Skin of body (tissue), 2 donors: ENCODE results near the gene XPR1. TPM values are rescaled to one million over a fixed set of nuclear protein-coding genes. Genes with fewer than 3 reads are reported as not detected.
"Not testable (repeated sequence)": the region's sequence is repeated elsewhere in the genome, so short reads cannot be mapped to it uniquely, and the experiment has no call there.

Source experiments
- DNase-seq: peaks from one replicate; lab custom pipeline; 2025; lab: John Stamatoyannopoulos, UW
- total RNA-seq: library from RNA; depleted of rRNA; stranded (reverse); fragments of >200 nt; gene quantifications from one replicate; pipeline ENCODE4 v1.2.3, GENCODE V29; 2014

The XPR1 gene
- total RNA-seq, 1 donor from 2014 or later, result 16.0 TPM

DNA sequence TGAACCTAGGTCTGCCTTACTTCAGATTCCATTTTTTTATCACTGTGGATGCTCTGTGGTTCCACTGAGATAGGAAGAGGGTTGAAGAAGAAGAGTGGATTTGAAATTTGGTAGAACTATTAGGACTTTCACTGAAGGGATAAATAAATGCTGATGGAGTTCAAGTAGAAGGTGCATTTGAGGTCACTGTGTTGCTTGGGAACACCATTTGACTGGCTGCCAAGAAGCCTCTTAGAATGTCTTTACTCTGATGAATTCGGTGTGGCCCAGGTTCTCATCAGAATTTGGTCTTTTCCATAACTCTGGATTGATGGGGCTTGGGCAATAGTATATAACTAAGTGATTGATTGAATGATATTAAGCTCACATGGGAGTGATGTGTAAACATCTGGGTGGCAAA is 11.9 kb downstream of the XPR1 start:
- no peak for DNase-seq

- DNase-seq, result no peak
These were observed 12.8 kb downstream of the XPR1 start for GRCh38 chr1:180644526-180645192.

- not testable (repeated sequence) for DNase-seq
These were observed 13.4 kb downstream of the XPR1 start for GRCh38 chr1:180645261-180645660.

- no peak for DNase-seq
These were observed 14.3 kb downstream of the XPR1 start for GRCh38 chr1:180646093-180646492.

DNA sequence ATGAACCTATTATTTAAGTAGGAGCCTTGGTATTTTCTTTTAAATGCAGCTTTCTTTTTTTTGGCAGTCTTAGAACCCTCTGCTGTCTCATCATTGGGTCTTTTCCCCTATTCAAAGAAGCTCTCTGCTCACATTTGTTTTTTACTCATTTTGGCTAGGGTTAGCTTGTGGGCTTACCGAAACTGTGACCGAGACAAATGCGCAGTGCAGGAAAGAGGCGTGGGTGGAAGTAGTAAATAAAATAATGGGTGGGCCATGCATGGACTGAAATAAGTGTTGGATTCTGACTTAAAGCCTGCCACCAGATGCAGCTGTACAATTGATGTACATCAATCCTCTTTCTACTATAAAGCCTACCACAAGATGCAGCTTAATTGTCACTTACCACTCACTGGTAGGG is 14.7 kb downstream of the XPR1 start:
- no peak for DNase-seq

GRCh38 chr1:180652792-180653191 is 21.0 kb downstream of the XPR1 start:
- no peak for DNase-seq

GRCh38 chr1:180662709-180663108 is 30.9 kb downstream of the XPR1 start:
- DNase-seq, result no peak

GRCh38 chr1:180670681-180671080 is 38.9 kb downstream of the XPR1 start:
- no peak for DNase-seq

DNA sequence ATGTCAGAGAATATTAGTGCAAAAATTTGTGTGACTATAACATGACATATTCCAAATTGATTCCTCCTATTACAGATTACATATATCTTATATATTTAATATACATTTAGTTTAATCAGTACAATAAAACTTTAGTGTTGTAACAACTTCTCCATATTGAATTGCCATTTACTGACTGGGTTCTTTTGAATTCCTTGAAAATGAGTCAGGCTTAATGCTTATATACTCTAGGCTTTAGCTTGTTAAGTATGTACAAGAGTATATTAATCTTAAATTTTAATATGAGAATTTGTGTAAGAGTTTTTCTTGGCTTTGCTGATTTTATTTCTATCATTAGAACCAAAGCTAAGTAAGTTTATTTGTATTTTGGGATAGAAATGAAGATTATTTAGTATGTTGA is 40.3 kb downstream of the XPR1 start:
- no peak for DNase-seq

GRCh38 chr1:180672505-180672904 is 40.7 kb downstream of the XPR1 start:
- no peak for DNase-seq

DNA sequence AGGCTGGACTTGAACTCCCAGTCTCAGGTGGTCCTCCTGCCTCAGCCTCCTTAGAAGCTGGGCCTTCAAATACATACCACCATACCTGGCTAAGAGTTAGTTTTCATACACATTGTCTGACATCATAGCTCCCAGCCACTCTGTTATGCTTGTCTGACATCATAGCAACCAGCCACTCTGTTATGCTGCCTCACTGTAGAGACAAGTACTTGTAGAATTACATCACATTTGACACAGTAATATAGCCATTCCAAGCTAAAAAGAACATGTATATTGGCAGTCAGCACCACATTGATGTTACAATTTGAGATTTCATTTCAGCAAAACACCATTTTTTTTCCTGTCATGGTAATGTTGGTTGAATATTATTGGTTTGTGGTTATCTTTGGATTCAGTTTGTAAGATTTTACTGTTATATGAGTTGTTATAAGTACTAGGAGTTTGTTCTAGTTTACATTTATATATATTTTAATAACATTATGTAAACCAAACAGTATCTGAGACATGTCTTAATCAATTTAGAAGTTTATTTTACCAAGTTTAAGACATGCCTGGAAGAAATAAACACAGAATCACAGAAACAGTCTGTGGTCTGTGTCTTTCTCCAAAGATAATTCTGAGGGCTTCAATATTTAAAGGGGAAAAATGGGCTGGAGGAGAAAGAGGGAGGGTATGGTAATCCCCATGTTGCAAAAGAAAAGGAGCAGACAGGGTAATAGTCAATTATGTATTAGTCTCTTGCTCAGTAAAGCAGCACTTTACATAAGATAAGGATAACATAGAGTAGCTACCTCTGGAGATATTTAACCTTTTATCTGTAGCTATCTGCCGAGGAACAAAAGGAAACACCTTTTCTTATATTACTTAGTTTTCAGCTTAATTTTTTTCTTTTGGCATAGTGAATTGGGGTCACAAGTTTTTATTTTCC is 43.0 kb downstream of the XPR1 start:
- no peak for DNase-seq

DNA sequence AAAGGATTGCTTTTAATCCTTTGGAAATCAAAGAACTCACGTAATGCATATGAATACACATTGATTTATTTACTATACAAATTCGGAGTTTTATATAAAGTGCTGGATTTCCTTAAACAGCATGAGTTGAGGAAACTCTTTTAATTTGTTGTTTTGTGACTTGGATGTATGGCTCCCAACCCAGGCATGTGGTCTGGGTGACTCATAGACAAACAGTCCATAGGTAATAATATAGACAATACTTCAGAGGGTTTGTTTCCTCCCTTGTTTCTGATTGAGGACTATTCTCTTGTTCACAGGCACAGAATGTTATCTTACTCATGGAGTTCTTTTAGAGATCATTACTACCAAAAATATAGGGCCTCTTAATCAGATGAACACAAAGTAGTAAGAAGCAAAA is 43.8 kb downstream of the XPR1 start:
- DNase-seq, result no peak

DNA sequence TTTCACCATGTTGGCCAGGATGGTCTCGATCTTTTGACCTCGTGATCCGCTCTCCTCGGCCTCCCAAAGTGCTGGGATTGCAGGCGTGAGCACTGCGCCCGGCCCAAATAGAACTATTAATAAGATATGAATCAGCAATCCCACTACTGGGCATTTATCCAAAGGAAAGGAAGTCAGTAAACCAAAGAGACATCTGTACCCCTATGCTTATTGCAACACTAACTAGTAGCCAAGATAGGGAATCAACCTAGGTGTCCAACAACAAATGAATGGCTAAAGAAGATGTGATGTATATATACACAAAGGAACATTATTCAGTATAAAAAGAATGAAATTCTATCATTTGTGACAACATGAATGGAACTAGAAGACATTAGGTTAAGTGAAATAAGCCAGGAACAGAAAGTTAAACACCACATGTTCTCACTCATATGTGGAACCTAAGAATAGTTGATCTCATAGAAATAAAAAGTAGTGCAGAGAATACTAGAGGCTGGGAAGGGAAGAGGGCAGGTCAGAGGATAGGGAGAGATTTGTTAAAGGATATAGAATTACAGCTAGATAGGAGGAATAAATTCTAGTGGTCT is 48.8 kb downstream of the XPR1 start:
- no peak for DNase-seq

- not testable (repeated sequence) for DNase-seq
These were observed 51.3 kb downstream of the XPR1 start for GRCh38 chr1:180683117-180683516.

- no peak for DNase-seq
These were observed 59.6 kb downstream of the XPR1 start for GRCh38 chr1:180691322-180691913.

GRCh38 chr1:180693564-180694244 is 61.9 kb downstream of the XPR1 start:
- no peak for DNase-seq

DNA sequence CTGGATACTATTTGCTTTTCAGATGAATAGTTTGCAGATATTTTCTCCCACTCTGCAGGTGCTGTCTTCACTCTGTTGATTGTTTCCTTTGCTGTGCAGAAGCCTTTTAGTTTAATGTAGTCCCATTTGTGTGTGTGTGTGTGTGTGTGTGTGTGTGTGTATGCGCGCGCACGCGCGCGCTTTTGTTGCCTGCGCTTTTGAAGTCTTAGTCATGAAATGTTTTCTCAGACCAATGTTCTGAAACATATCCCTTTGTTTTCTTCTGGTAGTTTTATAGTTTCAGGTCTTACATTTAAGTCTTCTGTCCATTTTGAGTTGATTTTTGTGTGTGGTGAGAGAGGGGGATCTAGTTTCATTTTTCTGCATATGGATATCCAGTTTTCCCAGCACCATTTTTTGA is 63.5 kb downstream of the XPR1 start:
- no peak for DNase-seq

GRCh38 chr1:180696361-180696760 is 64.5 kb downstream of the XPR1 start:
- no peak for DNase-seq

DNA sequence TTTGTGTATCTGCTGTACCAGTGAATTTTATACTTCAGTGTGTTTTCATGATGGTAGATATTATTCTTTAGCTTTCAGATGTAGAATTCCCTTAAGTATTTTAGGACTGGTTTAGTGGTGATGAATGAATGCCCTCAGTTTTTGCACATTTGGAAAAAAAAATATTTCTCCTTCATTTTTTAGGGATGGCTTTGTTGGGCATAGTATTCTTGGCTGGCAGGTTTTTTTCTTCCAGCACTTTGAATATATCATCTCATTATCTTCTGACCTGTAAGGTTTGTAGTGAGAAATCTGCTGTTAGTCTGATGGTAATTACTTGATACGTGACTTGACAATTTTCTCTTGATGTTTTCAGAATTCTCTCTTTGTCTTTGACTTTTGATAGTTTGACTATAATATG is 66.8 kb downstream of the XPR1 start:
- no peak for DNase-seq

GRCh38 chr1:180702376-180702775 is 70.6 kb downstream of the XPR1 start:
- DNase-seq, result not testable (repeated sequence)

DNA sequence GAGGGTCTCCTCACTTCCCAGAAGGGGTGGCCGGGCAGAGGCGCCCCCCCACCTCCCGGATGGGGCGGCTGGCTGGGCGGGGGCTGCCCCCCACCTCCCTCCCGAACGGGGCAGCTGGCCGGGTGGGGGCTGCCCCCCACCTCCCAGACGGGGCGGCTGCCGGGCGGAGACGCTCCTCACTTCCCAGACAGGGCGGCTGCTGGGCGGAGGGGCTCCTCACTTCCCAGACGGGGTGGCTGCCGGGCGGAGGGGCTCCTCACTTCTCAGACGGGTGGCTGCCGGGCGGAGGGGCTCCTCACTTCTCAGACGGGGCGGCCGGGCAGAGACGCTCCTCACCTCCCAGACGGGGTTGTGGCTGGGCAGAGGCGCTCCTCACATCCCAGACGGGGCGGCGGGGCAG is 78.9 kb downstream of the XPR1 start:
- DNase-seq, result not testable (repeated sequence)
